ENCODE results near the gene TBC1D3B. TPM values are rescaled to one million over a fixed set of nuclear protein-coding genes. Genes with fewer than 3 reads are reported as not detected.

The TBC1D3B gene
- total RNA-seq, 1 experiment from 2014 or later = 11.3 TPM

GRCh38 chr17:36130346-36130745 lies 46.1 kb downstream of the TBC1D3B start:
- Histone ChIP-seq H3K27me3 (ENCODE audit: insufficient read depth, low read length) (0 out of 2 replicates have a peak, but pooled peaks cover 7% of the 10 kb centered on the region), H3K9me2 (ENCODE audit: insufficient read depth) (no peaks in the 10 kb centered on the region), H3K4me2 (ENCODE audit: low read length) (no peak overlapping the region), H2AFZ (ENCODE audit: low read depth, low read length, poor library complexity, severe bottlenecking) (no peak overlapping the region), H3K9ac (ENCODE audit: low read length) (no peak overlapping the region), H3K27ac (ENCODE audit: low read depth, low read length) (no peak overlapping the region), H3K4me1 (ENCODE audit: control insufficient read depth in 1 of 2, insufficient read depth in 2 of 2, low read length in 2 of 2) (no peaks in the 10 kb centered on the region), H3K9me3 (ENCODE audit: control insufficient read depth in 1 of 2, insufficient read depth in 1 of 2, low read depth in 1 of 2, low read length in 2 of 2) (peaks cover 4 to 9% of the 10 kb centered on the region in 2 experiments; a peak in 3 of 4 replicates), H3K36me3 (ENCODE audit: control insufficient read depth in 1 of 2, insufficient read depth in 2 of 2, low read length in 2 of 2) (no peaks in the 10 kb centered on the region), H4K20me1 (ENCODE audit: insufficient read depth) (no peaks in the 10 kb centered on the region), H3K4me3 (replicated peaks in 1 of 2; ENCODE audit: low read depth in 1 of 2, low read length in 2 of 2) (no peak overlapping the region), H3K79me2 (ENCODE audit: insufficient read depth, low read length) (no peaks in the 10 kb centered on the region)
- ChIA-PET CTCF (interaction anchor here (1.1 to 2.2 kb wide), 3 partner anchors 13 to 154 kb away, joined by 3 to 12 read pairs (median 5); no protein-coding TSS in a partner anchor), RAD21 (ENCODE audit: low non-redundant PET in 1 of 2, low total read pairs in 2 of 2, uncharacterized antibody in 2 of 2, unreplicated experiment in 2 of 2) (no interaction called here), POLR2A (no interaction called here)
- no peak for DNase-seq (ENCODE audit: low read depth, low spot score)
- ATAC-seq = no peak
- intact Hi-C loops (cut with micrococcal nuclease) = no loop called here
- no TSS peak for BruUV-seq (replicated peaks)
- TF ChIP-seq ZFX (IDR thresholded peaks at IDR 0.05) (no peak), CBX3 (IDR thresholded peaks at IDR 0.05; ENCODE audit: low read depth) (no peak), SIN3A (IDR thresholded peaks at IDR 0.05; ENCODE audit: low read depth) (no peak), POLR2A (IDR thresholded peaks at IDR 0.05; ENCODE audit: borderline replicate concordance, extremely low read depth, insufficient read depth, insufficient read length) (no peak), EZH2 (IDR thresholded peaks at IDR 0.05) (no peak), JUND (IDR thresholded peaks at IDR 0.05) (no peak), ZNF274 (IDR thresholded peaks at IDR 0.05; ENCODE audit: low read depth, low read length) (no peak), SRF (IDR thresholded peaks at IDR 0.05; ENCODE audit: low read depth) (no peak), CTCF (IDR thresholded peaks at IDR 0.05 in 2 of 3, conservative IDR thresholded peaks at IDR 0.05 in 1 of 3; ENCODE audit: borderline replicate concordance in 1 of 3, insufficient read depth in 1 of 3, low read depth in 2 of 3, low read length in 2 of 3) (no peak), POLR2AphosphoS5 (IDR thresholded peaks at IDR 0.05; ENCODE audit: low read depth, low read length) (no peak), TCF7L2 (IDR thresholded peaks at IDR 0.05; ENCODE audit: borderline replicate concordance, extremely low read depth, insufficient read depth, insufficient read length) (no peak), SP1 (IDR thresholded peaks at IDR 0.05; ENCODE audit: low read depth) (no peak), YY1 (IDR thresholded peaks at IDR 0.05; ENCODE audit: extremely low read depth, insufficient replicate concordance, low read depth, low read length) (no peak), ELF1 (IDR thresholded peaks at IDR 0.05; ENCODE audit: borderline replicate concordance, low read depth) (no peak), RAD21 (IDR thresholded peaks at IDR 0.05; ENCODE audit: low read depth) (no peak), FOSL1 (IDR thresholded peaks at IDR 0.05; ENCODE audit: low read depth) (no peak)
- TF ChIP-seq, protein P1, sequence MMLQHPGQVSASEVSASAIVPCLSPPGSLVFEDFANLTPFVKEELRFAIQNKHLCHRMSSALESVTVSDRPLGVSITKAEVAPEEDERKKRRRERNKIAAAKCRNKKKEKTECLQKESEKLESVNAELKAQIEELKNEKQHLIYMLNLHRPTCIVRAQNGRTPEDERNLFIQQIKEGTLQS (IDR thresholded peaks at IDR 0.05) = no peak
- TF ChIP-seq, protein P2, sequence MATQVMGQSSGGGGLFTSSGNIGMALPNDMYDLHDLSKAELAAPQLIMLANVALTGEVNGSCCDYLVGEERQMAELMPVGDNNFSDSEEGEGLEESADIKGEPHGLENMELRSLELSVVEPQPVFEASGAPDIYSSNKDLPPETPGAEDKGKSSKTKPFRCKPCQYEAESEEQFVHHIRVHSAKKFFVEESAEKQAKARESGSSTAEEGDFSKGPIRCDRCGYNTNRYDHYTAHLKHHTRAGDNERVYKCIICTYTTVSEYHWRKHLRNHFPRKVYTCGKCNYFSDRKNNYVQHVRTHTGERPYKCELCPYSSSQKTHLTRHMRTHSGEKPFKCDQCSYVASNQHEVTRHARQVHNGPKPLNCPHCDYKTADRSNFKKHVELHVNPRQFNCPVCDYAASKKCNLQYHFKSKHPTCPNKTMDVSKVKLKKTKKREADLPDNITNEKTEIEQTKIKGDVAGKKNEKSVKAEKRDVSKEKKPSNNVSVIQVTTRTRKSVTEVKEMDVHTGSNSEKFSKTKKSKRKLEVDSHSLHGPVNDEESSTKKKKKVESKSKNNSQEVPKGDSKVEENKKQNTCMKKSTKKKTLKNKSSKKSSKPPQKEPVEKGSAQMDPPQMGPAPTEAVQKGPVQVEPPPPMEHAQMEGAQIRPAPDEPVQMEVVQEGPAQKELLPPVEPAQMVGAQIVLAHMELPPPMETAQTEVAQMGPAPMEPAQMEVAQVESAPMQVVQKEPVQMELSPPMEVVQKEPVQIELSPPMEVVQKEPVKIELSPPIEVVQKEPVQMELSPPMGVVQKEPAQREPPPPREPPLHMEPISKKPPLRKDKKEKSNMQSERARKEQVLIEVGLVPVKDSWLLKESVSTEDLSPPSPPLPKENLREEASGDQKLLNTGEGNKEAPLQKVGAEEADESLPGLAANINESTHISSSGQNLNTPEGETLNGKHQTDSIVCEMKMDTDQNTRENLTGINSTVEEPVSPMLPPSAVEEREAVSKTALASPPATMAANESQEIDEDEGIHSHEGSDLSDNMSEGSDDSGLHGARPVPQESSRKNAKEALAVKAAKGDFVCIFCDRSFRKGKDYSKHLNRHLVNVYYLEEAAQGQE (IDR thresholded peaks at IDR 0.05; ENCODE audit: low read depth) = no peak
